HG03342 (cell line): ENCODE data around the gene FGGY.
"Not testable (repeated sequence)": the region's sequence is repeated elsewhere in the genome, so short reads cannot be mapped to it uniquely, and the experiment has no call there.

ENCODE experiments used
- ATAC-seq: cut with Tn5 transposase; IDR thresholded peaks from one replicate; pipeline ENCODE4 v1.9.1; 2021; ENCODE audit warnings: mild to moderate bottlenecking, moderate library complexity; ENCODE audit not compliant: unreplicated experiment

The FGGY gene

GRCh38 chr1:59296358-59297256 lies at the start of gene FGGY:
TSS of gene FGGY (plus strand) at chr1:59297094. CDS start at chr1:59321550, 24,456 bp downstream.
- ATAC-seq, result peak; percentile 94

- ATAC-seq, result no peak
Observed at GRCh38 chr1:59248758-59249157, 48.1 kb upstream of the FGGY start.

- ATAC-seq, result no peak
Observed at GRCh38 chr1:59249396-59250137, 47.3 kb upstream of the FGGY start.

- not testable (repeated sequence) for ATAC-seq
Observed at GRCh38 chr1:59251061-59251460, 45.8 kb upstream of the FGGY start.

GRCh38 chr1:59256429-59256828 lies 40.5 kb upstream of the FGGY start:
- not testable (repeated sequence) for ATAC-seq

GRCh38 chr1:59258412-59259032 lies 38.4 kb upstream of the FGGY start:
- ATAC-seq, result no peak

GRCh38 chr1:59261537-59261936 lies 35.4 kb upstream of the FGGY start:
- ATAC-seq, result no peak

- ATAC-seq, result no peak
Observed at GRCh38 chr1:59262631-59263030, 34.3 kb upstream of the FGGY start.

- ATAC-seq, result no peak
Observed at GRCh38 chr1:59263111-59263510, 33.8 kb upstream of the FGGY start.

- ATAC-seq, result no peak
Observed at GRCh38 chr1:59265622-59266021, 31.3 kb upstream of the FGGY start.

GRCh38 chr1:59266180-59266926 lies 30.5 kb upstream of the FGGY start:
- ATAC-seq, result peak; percentile 81

GRCh38 chr1:59266927-59267293 lies 30.0 kb upstream of the FGGY start:
- peak; percentile 62 for ATAC-seq

- no peak for ATAC-seq
Observed at GRCh38 chr1:59268406-59268805, 28.5 kb upstream of the FGGY start.

GRCh38 chr1:59271561-59272260 lies 25.2 kb upstream of the FGGY start:
- peak; percentile 42 for ATAC-seq

- ATAC-seq, result peak; percentile 77
Observed at GRCh38 chr1:59272507-59272906, 24.4 kb upstream of the FGGY start.

- ATAC-seq, result no peak
Observed at GRCh38 chr1:59276439-59276851, 20.4 kb upstream of the FGGY start.

GRCh38 chr1:59278780-59279354 lies 18.0 kb upstream of the FGGY start:
- ATAC-seq, result no peak

- ATAC-seq, result no peak
Observed at GRCh38 chr1:59279645-59280044, 17.2 kb upstream of the FGGY start.

GRCh38 chr1:59282951-59283350 lies 13.9 kb upstream of the FGGY start:
- ATAC-seq, result no peak

- no peak for ATAC-seq
Observed at GRCh38 chr1:59285691-59286090, 11.2 kb upstream of the FGGY start.
